ENCODE data around the gene FAM131B.

The FAM131B gene

GRCh38 chr7:143356414-143357050 is 6.0 kb downstream of the FAM131B start:
- DNase-seq, result no peak

- DNase-seq, result no peak
Measured at GRCh38 chr7:143355450-143356385, 6.8 kb downstream of the FAM131B start.

GRCh38 chr7:143354965-143355364 is 7.5 kb downstream of the FAM131B start:
- no peak for DNase-seq

GRCh38 chr7:143354376-143354775 is 8.1 kb downstream of the FAM131B start:
- DNase-seq, result no peak

- DNase-seq, result no peak
Measured at GRCh38 chr7:143352531-143353002, 9.9 kb downstream of the FAM131B start.

GRCh38 chr7:143351574-143351973 is 10.9 kb downstream of the FAM131B start:
- no peak for DNase-seq

GRCh38 chr7:143351060-143351459 is 11.5 kb downstream of the FAM131B start:
- no peak for DNase-seq

- DNase-seq, result no peak
Measured at GRCh38 chr7:143347950-143348349, 14.6 kb downstream of the FAM131B start.

GRCh38 chr7:143346018-143346417 is 16.5 kb downstream of the FAM131B start:
- no peak for DNase-seq

GRCh38 chr7:143345428-143345900 is 17.0 kb downstream of the FAM131B start:
- peak; percentile 88 for DNase-seq

- DNase-seq, result no peak
Measured at GRCh38 chr7:143343596-143343995, 18.9 kb downstream of the FAM131B start.

GRCh38 chr7:143341842-143342241 is 20.7 kb downstream of the FAM131B start:
- DNase-seq, result no peak

- no peak for DNase-seq
Measured at GRCh38 chr7:143337216-143337615, 25.3 kb downstream of the FAM131B start.

GRCh38 chr7:143334244-143334643 is 28.3 kb downstream of the FAM131B start:
- no peak for DNase-seq

- DNase-seq, result no peak
Measured at GRCh38 chr7:143331179-143331801, 31.2 kb downstream of the FAM131B start.

GRCh38 chr7:143329471-143330170 is 32.9 kb downstream of the FAM131B start:
- no peak for DNase-seq

- no peak for DNase-seq
Measured at GRCh38 chr7:143327903-143328302, 34.6 kb downstream of the FAM131B start.

- DNase-seq, result no peak
Measured at GRCh38 chr7:143325240-143325639, 37.3 kb downstream of the FAM131B start.

- DNase-seq, result no peak
Measured at GRCh38 chr7:143323653-143324052, 38.9 kb downstream of the FAM131B start.

- DNase-seq, result no peak
Measured at GRCh38 chr7:143322760-143323633, 39.5 kb downstream of the FAM131B start.

GRCh38 chr7:143321734-143322133 is 40.8 kb downstream of the FAM131B start:
- DNase-seq, result no peak

GRCh38 chr7:143321242-143321641 is 41.3 kb downstream of the FAM131B start:
- no peak for DNase-seq
